Measurements from ENCODE around the gene DOCK7.
"Not testable (repeated sequence)": the region's sequence is repeated elsewhere in the genome, so short reads cannot be mapped to it uniquely, and the experiment has no call there.

The DOCK7 gene

GRCh38 chr1:62682531-62682930, 5.7 kb downstream of the DOCK7 start:
- in situ Hi-C loops (cut with HindIII; ENCODE audit: low sequenced_read_pairs), result no loop called here
- no peak for TF ChIP-seq CTCF (IDR thresholded peaks at IDR 0.05; ENCODE audit: low read depth, low read length, missing control alignments)
- no peak for DNase-seq (ENCODE audit: low read depth)
- H3K4me3 ChIP-seq (ENCODE audit: low read depth, low read length), result no peak overlapping the region

GRCh38 chr1:62680992-62681391, 7.2 kb downstream of the DOCK7 start:
- H3K4me3 ChIP-seq (ENCODE audit: low read depth, low read length); in situ Hi-C loops (cut with HindIII; ENCODE audit: low sequenced_read_pairs); DNase-seq (ENCODE audit: low read depth): not testable (repeated sequence)

GRCh38 chr1:62677822-62678221, 10.4 kb downstream of the DOCK7 start:
- in situ Hi-C loops (cut with HindIII; ENCODE audit: low sequenced_read_pairs); DNase-seq (ENCODE audit: low read depth); H3K4me3 ChIP-seq (ENCODE audit: low read depth, low read length): not testable (repeated sequence)

- in situ Hi-C loops (cut with HindIII; ENCODE audit: low sequenced_read_pairs), result no loop called here
- H3K4me3 ChIP-seq (ENCODE audit: low read depth, low read length), result no peak overlapping the region
- TF ChIP-seq CTCF (IDR thresholded peaks at IDR 0.05; ENCODE audit: low read depth, low read length, missing control alignments), result no peak
- DNase-seq (ENCODE audit: low read depth), result no peak
These were observed 11.4 kb downstream of the DOCK7 start for GRCh38 chr1:62676611-62677356.

GRCh38 chr1:62673629-62674028, 14.6 kb downstream of the DOCK7 start:
- in situ Hi-C loops (cut with HindIII; ENCODE audit: low sequenced_read_pairs), result no loop called here
- no peak for TF ChIP-seq CTCF (IDR thresholded peaks at IDR 0.05; ENCODE audit: low read depth, low read length, missing control alignments)

GRCh38 chr1:62672029-62672428, 16.2 kb downstream of the DOCK7 start:
- TF ChIP-seq CTCF (IDR thresholded peaks at IDR 0.05; ENCODE audit: low read depth, low read length, missing control alignments), result no peak
- no peak overlapping the region for H3K4me3 ChIP-seq (ENCODE audit: low read depth, low read length)
- DNase-seq (ENCODE audit: low read depth), result no peak

More at GRCh38 chr1:62673629-62674028, 14.6 kb downstream of the DOCK7 start:
- H3K4me3 ChIP-seq (ENCODE audit: low read depth, low read length), result no peak overlapping the region
- no peak for DNase-seq (ENCODE audit: low read depth)

GRCh38 chr1:62654744-62655143, 33.4 kb downstream of the DOCK7 start:
- in situ Hi-C loops (cut with HindIII; ENCODE audit: low sequenced_read_pairs), result no loop called here
- DNase-seq (ENCODE audit: low read depth), result no peak
- no peak overlapping the region for H3K4me3 ChIP-seq (ENCODE audit: low read depth, low read length)
- no peak for TF ChIP-seq CTCF (IDR thresholded peaks at IDR 0.05; ENCODE audit: low read depth, low read length, missing control alignments)

More at GRCh38 chr1:62672029-62672428, 16.2 kb downstream of the DOCK7 start:
- in situ Hi-C loops (cut with HindIII; ENCODE audit: low sequenced_read_pairs), result no loop called here
